Aorta (tissue), 5 donors: ENCODE data around the gene SNAP29. TPM values are rescaled to one million over a fixed set of nuclear protein-coding genes. Genes with fewer than 3 reads are reported as not detected.

Experiments used
- ATAC-seq: fragments of 200-7000 bp; cut with Tn5 transposase; one replicate; pipeline ENCODE4 v1.9.1; 2022; ENCODE audit warnings: moderate library complexity; ENCODE audit not compliant: low FRiP score
- DNase-seq, 2 donors: peaks; one replicate each; pipeline ENCODE4 v3.0.0-alpha.2; 2020
- H3K27ac ChIP-seq, 2 donors: one replicate each; pipeline ENCODE4 v1.5.1; 2013; ENCODE audit warnings: low read length in 2 of 2, mild to moderate bottlenecking in 2 of 2, moderate library complexity in 2 of 2, control low read depth in 1 of 2, inconsistent platforms in 1 of 2, low read depth in 1 of 2
- H3K27me3 ChIP-seq, 2 donors: one replicate each; pipeline ENCODE4 v1.6.1; 2013; ENCODE audit warnings: control low read depth in 1 of 2, low read length in 1 of 2, mild to moderate bottlenecking in 1 of 2, moderate library complexity in 1 of 2; ENCODE audit not compliant: insufficient read depth in 2 of 2, control insufficient read depth in 1 of 2
- H3K36me3 ChIP-seq, 2 donors: one replicate each; pipeline ENCODE4 v1.6.1; 2013; ENCODE audit warnings: control low read depth in 1 of 2, low read length in 1 of 2, mild to moderate bottlenecking in 1 of 2; ENCODE audit not compliant: insufficient read depth in 2 of 2, control insufficient read depth in 1 of 2
- H3K4me1 ChIP-seq, 2 donors: one replicate each; pipeline ENCODE4 v1.6.1; 2013; ENCODE audit warnings: low read length in 2 of 2, control low read depth in 1 of 2, mild to moderate bottlenecking in 1 of 2, moderate library complexity in 1 of 2; ENCODE audit not compliant: insufficient read depth in 2 of 2, control insufficient read depth in 1 of 2
- H3K4me3 ChIP-seq, 2 donors: one replicate each; pipeline ENCODE4 v1.5.1; 2013; ENCODE audit warnings: low read length in 2 of 2, control low read depth in 1 of 2, mild to moderate bottlenecking in 1 of 2
- H3K9me3 ChIP-seq: one replicate; pipeline ENCODE4 v1.6.1; 2013; ENCODE audit warnings: mild to moderate bottlenecking, low read length; ENCODE audit not compliant: control insufficient read depth
- WGBS, 2 donors: extraction: QIAGEN DNeasy Blood & Tissue Kit; methylation state at CpG; one replicate each; pipeline ENCODE4 v1.1.7; 2013; 5-methylcytosine and 5-hydroxymethylcytosine counted together
- intact Hi-C, 2 donors: fragments of 100-400 bp; cut with DNase I; formaldehyde crosslinking; loops; one replicate each; pipeline versions ENCODE4 v1.14.2 to v1.15.0; 2022
- polyA plus RNA-seq, 2 donors: library from polyadenylated mRNA; stranded (reverse); fragments of 200-250 nt; gene quantifications; one replicate each; pipeline ENCODE4 v1.2.3, GENCODE V29; 2013
- total RNA-seq, 2 donors: library from RNA; stranded (reverse); fragmentation: NEBNext Ultra II Directional; extraction: Animal tissue kit (Norgen Biotek cat#: 25700); gene quantifications; one replicate each; pipeline ENCODE4 v1.2.1, GENCODE V29; 2021
- donor health status: healthy with polysubstance abuse.
- donor health status: Bipolar disorder and iron deficiency.
- donor health status: DM: no; HTN: no; CAD: no.
- donor health status: DM: no; HTN: no; CAD: no.
- donor health status: DM: yes; HTN: yes; CAD: no.

The SNAP29 gene
- total and polyA plus RNA-seq, 4 donors: 19.2 to 25.5 (median 22.3) TPM

- WGBS, 2 donors: 69 to 76% methylated on average over 7 of the region's 7 CpGs
- peak in 1 of 2 donors; percentile 20 for DNase-seq
- H3K36me3 ChIP-seq: peaks cover 0 to 1% of the 10 kb centered on the region in 2 donors
- no peaks in the 10 kb centered on the region for H3K4me1 ChIP-seq
- no peak overlapping the region for H3K27ac ChIP-seq
- H3K4me3 ChIP-seq: no peak overlapping the region
- ATAC-seq: no peak
- no peaks in the 10 kb centered on the region for H3K27me3 ChIP-seq
- H3K9me3 ChIP-seq: no peaks in the 10 kb centered on the region
- intact Hi-C loops: no loop called here
Observed at GRCh38 chr22:20868025-20868962, 9.5 kb downstream of the SNAP29 start.

GRCh38 chr22:20869234-20869633 lies 10.4 kb downstream of the SNAP29 start:
- ATAC-seq (no peak), DNase-seq (no peak)
- intact Hi-C loops: no loop called here
- H3K4me3 ChIP-seq: no peak overlapping the region
- peaks cover 0 to 1% of the 10 kb centered on the region in 2 donors for H3K36me3 ChIP-seq
- 95 to 100% methylated on average over 2 of the region's 2 CpGs for WGBS, 2 donors
- H3K27me3 ChIP-seq: no peaks in the 10 kb centered on the region
- H3K9me3 ChIP-seq: no peaks in the 10 kb centered on the region
- H3K4me1 ChIP-seq: no peaks in the 10 kb centered on the region
- no peak overlapping the region for H3K27ac ChIP-seq

DNA sequence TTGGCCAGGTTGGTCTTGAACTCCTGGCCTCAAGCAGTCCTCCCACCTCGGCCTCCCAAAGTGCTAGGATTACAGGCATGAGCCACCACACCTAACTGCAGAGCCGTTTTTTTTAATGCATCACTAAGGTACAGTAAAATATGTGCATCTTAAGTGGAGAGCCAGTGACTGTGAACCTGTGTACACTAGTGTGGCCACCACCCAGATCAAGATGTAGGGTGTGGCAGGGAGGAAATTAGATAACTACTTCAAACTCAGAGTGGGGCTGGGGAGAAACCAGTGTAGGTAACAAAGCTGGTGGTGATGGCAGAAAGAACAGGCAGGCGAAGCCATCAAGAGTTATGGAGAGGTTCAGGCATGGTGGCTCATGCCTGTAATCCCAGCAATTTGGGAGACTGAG lies 14.4 kb downstream of the SNAP29 start:
- Histone ChIP-seq H3K36me3 (peaks cover 0 to 6% of the 10 kb centered on the region in 2 donors), H3K27ac (no peak overlapping the region)
- WGBS, 2 donors: 96 to 99% methylated on average over 3 of the region's 3 CpGs

DNA sequence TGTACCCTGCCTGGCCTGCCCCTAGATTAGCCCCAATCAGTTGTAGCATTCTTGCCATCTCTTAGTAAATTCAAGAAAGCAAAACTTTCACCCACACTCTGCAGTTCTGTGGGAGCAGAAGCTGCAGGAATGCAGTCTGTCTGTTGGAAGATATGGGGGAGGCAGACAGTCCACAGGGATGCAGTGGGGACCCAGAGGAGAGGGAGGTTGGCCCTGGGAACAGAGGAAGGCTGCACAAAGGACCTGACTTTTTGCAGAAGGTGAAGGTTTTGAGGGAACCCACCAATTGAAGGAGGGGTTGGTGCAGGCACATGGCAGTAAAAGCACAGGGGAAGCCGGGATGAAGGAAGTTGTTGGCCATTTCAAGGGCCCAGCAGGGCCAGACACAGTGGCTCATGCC lies 16.5 kb downstream of the SNAP29 start:
- H3K27ac ChIP-seq: no peak overlapping the region
- 77 to 95% methylated on average over 1 of the region's 1 CpG for WGBS, 2 donors
- H3K4me3 ChIP-seq: no peak overlapping the region
- H3K36me3 ChIP-seq: peaks cover 0 to 8% of the 10 kb centered on the region in 2 donors
- no peaks in the 10 kb centered on the region for H3K9me3 ChIP-seq
- H3K4me1 ChIP-seq: no peaks in the 10 kb centered on the region
- no peak for DNase-seq
- no peaks in the 10 kb centered on the region for H3K27me3 ChIP-seq
- ATAC-seq: no peak
- intact Hi-C loops: no loop called here

More for the DNA sequence above, 14.4 kb downstream of the SNAP29 start:
- H3K27me3 ChIP-seq: no peaks in the 10 kb centered on the region
- no peak overlapping the region for H3K4me3 ChIP-seq
- no peak for DNase-seq
- no peaks in the 10 kb centered on the region for H3K4me1 ChIP-seq
- intact Hi-C loops: no loop called here
- no peak for ATAC-seq
- no peaks in the 10 kb centered on the region for H3K9me3 ChIP-seq

DNA sequence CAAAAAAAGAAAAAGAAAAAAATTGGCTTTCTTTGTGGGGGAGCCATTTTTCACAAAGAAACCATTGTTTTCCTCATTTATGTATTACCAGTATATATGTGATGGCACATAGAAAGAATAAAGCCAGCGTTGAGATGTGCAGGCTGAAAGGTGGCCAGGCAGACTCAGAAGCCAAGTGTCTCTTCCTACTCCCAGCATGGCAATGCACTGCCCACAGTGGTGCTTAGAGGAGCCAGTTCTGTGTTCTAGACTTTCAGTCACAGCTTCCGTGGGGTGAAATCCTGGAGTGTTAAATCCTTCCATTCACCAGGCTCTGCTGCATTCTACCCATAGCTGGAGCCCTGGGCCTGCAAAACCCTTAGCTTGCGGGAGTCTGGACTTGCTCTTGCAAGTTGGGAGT lies 18.9 kb downstream of the SNAP29 start:
- Histone ChIP-seq H3K27me3 (no peaks in the 10 kb centered on the region), H3K36me3 (peaks cover 0 to 7% of the 10 kb centered on the region in 2 donors), H3K27ac (no peak overlapping the region), H3K4me1 (no peaks in the 10 kb centered on the region), H3K4me3 (no peak overlapping the region), H3K9me3 (no peaks in the 10 kb centered on the region)
- DNase-seq: no peak
- intact Hi-C loops: no loop called here
- no peak for ATAC-seq
- WGBS, 2 donors: 97 to 99% methylated on average over 3 of the region's 3 CpGs

- Histone ChIP-seq H3K4me3 (no peak overlapping the region), H3K4me1 (no peaks in the 10 kb centered on the region), H3K9me3 (no peaks in the 10 kb centered on the region), H3K27ac (no peak overlapping the region), H3K27me3 (no peaks in the 10 kb centered on the region), H3K36me3 (peaks cover 0 to 7% of the 10 kb centered on the region in 2 donors)
- 78 to 84% methylated on average over 5 of the region's 5 CpGs for WGBS, 2 donors
- intact Hi-C loops: no loop called here
- peak in 1 of 2 donors; percentile 7 for DNase-seq
- no peak for ATAC-seq
Observed at GRCh38 chr22:20881231-20881630, 22.4 kb downstream of the SNAP29 start.

GRCh38 chr22:20881869-20882815 lies 23.3 kb downstream of the SNAP29 start:
- no peaks in the 10 kb centered on the region for H3K27me3 ChIP-seq
- H3K27ac ChIP-seq: no peak overlapping the region
- no peak for DNase-seq
- no peak for ATAC-seq
- H3K9me3 ChIP-seq: no peaks in the 10 kb centered on the region
- no peak overlapping the region for H3K4me3 ChIP-seq
- H3K4me1 ChIP-seq: no peaks in the 10 kb centered on the region
- intact Hi-C loops: no loop called here
- WGBS, 2 donors: 88 to 92% methylated on average over 9 of the region's 9 CpGs
- H3K36me3 ChIP-seq: peaks cover 0 to 6% of the 10 kb centered on the region in 2 donors

- DNase-seq: no peak
- no peaks in the 10 kb centered on the region for H3K9me3 ChIP-seq
- WGBS, 2 donors: 83 to 86% methylated on average over 6 of the region's 6 CpGs
- no peak overlapping the region for H3K4me3 ChIP-seq
- H3K27me3 ChIP-seq: no peaks in the 10 kb centered on the region
- peaks cover 0 to 6% of the 10 kb centered on the region in 2 donors for H3K36me3 ChIP-seq
- intact Hi-C loops: no loop called here
- no peak overlapping the region for H3K27ac ChIP-seq
- no peaks in the 10 kb centered on the region for H3K4me1 ChIP-seq
- ATAC-seq: no peak
Observed at GRCh38 chr22:20882855-20883254, 24.0 kb downstream of the SNAP29 start.
